HG02973 (cell line): ENCODE data around the gene KDM4B.

ENCODE experiments used
- ATAC-seq: cut with Tn5 transposase; IDR thresholded peaks from one replicate; pipeline ENCODE4 v1.9.1; 2021; ENCODE audit warnings: moderate library complexity; ENCODE audit not compliant: unreplicated experiment

The KDM4B gene

GRCh38 chr19:5103061-5103701 is 134.3 kb downstream of the KDM4B start:
- no peak for ATAC-seq

GRCh38 chr19:5103812-5104410 is 135.0 kb downstream of the KDM4B start:
- no peak for ATAC-seq

- ATAC-seq: no peak
These were observed 136.0 kb downstream of the KDM4B start for GRCh38 chr19:5104871-5105351.

- ATAC-seq: no peak
These were observed 137.3 kb downstream of the KDM4B start for GRCh38 chr19:5106191-5106726.

GRCh38 chr19:5106971-5107370 is 138.1 kb downstream of the KDM4B start:
- ATAC-seq: no peak

- no peak for ATAC-seq
These were observed 138.7 kb downstream of the KDM4B start for GRCh38 chr19:5107432-5108122.

GRCh38 chr19:5108123-5108596 is 139.2 kb downstream of the KDM4B start:
- ATAC-seq: no peak

- no peak for ATAC-seq
These were observed 140.0 kb downstream of the KDM4B start for GRCh38 chr19:5108866-5109265.

GRCh38 chr19:5109560-5109959 is 140.6 kb downstream of the KDM4B start:
- no peak for ATAC-seq

- no peak for ATAC-seq
These were observed 141.6 kb downstream of the KDM4B start for GRCh38 chr19:5110546-5110945.

GRCh38 chr19:5111051-5111450 is 142.1 kb downstream of the KDM4B start:
- no peak for ATAC-seq

- ATAC-seq: no peak
These were observed 143.3 kb downstream of the KDM4B start for GRCh38 chr19:5112175-5112574.

GRCh38 chr19:5112681-5113575 is 144.0 kb downstream of the KDM4B start:
- ATAC-seq: no peak

- ATAC-seq: no peak
These were observed 145.0 kb downstream of the KDM4B start for GRCh38 chr19:5113633-5114586.

GRCh38 chr19:5114727-5115126 is 145.8 kb downstream of the KDM4B start:
- ATAC-seq: no peak

GRCh38 chr19:5115351-5115750 is 146.4 kb downstream of the KDM4B start:
- ATAC-seq: no peak

GRCh38 chr19:5115771-5116202 is 146.9 kb downstream of the KDM4B start:
- no peak for ATAC-seq

GRCh38 chr19:5116292-5116691 is 147.4 kb downstream of the KDM4B start:
- no peak for ATAC-seq

- no peak for ATAC-seq
These were observed 148.5 kb downstream of the KDM4B start for GRCh38 chr19:5117421-5117820.

GRCh38 chr19:5118026-5118425 is 149.1 kb downstream of the KDM4B start:
- ATAC-seq: no peak
